ENCODE data around the gene TP73. TPM values are rescaled to one million over a fixed set of nuclear protein-coding genes. Genes with fewer than 3 reads are reported as not detected.
"Not testable (repeated sequence)": the region's sequence is repeated elsewhere in the genome, so short reads cannot be mapped to it uniquely, and the experiment has no call there.

Gene TP73
- total RNA-seq, 1 donor from 2014 or later = 1.3 TPM

- intact Hi-C loops (cut with micrococcal nuclease) = no loop called here
- Mint-ChIP-seq H3K36me3 (ENCODE audit: low read depth) (peaks cover 7% of the 10 kb centered on the region), H3K4me3 (no peak overlapping the region), H3K4me1 (peaks cover 20% of the 10 kb centered on the region), H3K9me3 (no peaks in the 10 kb centered on the region), H3K27me3 (no peaks in the 10 kb centered on the region), H3K27ac (no peak overlapping the region)
- DNase-seq = no peak
These were observed 91.5 kb downstream of the TP73 start for GRCh38 chr1:3743826-3744225.

GRCh38 chr1:3744646-3745045, 92.3 kb downstream of the TP73 start:
- Mint-ChIP-seq H3K4me1 (peaks cover 20% of the 10 kb centered on the region), H3K27me3 (no peaks in the 10 kb centered on the region), H3K27ac (no peak overlapping the region), H3K9me3 (no peaks in the 10 kb centered on the region), H3K36me3 (ENCODE audit: low read depth) (peaks cover 7% of the 10 kb centered on the region), H3K4me3 (no peak overlapping the region)
- no peak for DNase-seq
- intact Hi-C loops (cut with micrococcal nuclease) = no loop called here

GRCh38 chr1:3745071-3745470, 92.8 kb downstream of the TP73 start:
- Mint-ChIP-seq H3K4me3 (peak overlapping the region; percentile 28), H3K4me1 (peaks cover 20% of the 10 kb centered on the region), H3K36me3 (ENCODE audit: low read depth) (peaks cover 7% of the 10 kb centered on the region), H3K27me3 (no peaks in the 10 kb centered on the region), H3K9me3 (no peaks in the 10 kb centered on the region), H3K27ac (no peak overlapping the region)
- DNase-seq = no peak
- intact Hi-C loops (cut with micrococcal nuclease) = no loop called here

- Mint-ChIP-seq H3K4me3 (peak overlapping the region; percentile 81), H3K27me3 (no peaks in the 10 kb centered on the region), H3K4me1 (peaks cover 20% of the 10 kb centered on the region), H3K36me3 (ENCODE audit: low read depth) (peaks cover 7% of the 10 kb centered on the region), H3K9me3 (no peaks in the 10 kb centered on the region), H3K27ac (peak overlapping the region; percentile 72)
- DNase-seq = no peak
- intact Hi-C loops (cut with micrococcal nuclease) = no loop called here
These were observed 93.5 kb downstream of the TP73 start for GRCh38 chr1:3745590-3746381.

GRCh38 chr1:3746389-3746829, 94.1 kb downstream of the TP73 start:
- Mint-ChIP-seq H3K27ac (peak overlapping the region; percentile 72), H3K4me1 (peaks cover 20% of the 10 kb centered on the region), H3K4me3 (peak overlapping the region; percentile 81), H3K27me3 (no peaks in the 10 kb centered on the region), H3K9me3 (no peaks in the 10 kb centered on the region), H3K36me3 (ENCODE audit: low read depth) (peaks cover 7% of the 10 kb centered on the region)
- DNase-seq = no peak
- intact Hi-C loops (cut with micrococcal nuclease) = no loop called here

GRCh38 chr1:3746830-3747521, 94.7 kb downstream of the TP73 start:
- peak overlapping the region; percentile 41 for H3K27ac Mint-ChIP-seq
- intact Hi-C loops (cut with micrococcal nuclease) = loop anchor here (1.0 kb wide), 1 partner anchor 49 kb away; the partner anchor contains the start of gene LRRC47
- peaks cover 4% of the 10 kb centered on the region for H3K36me3 Mint-ChIP-seq (ENCODE audit: low read depth)

GRCh38 chr1:3747522-3747848, 95.2 kb downstream of the TP73 start:
- DNase-seq = no peak
- intact Hi-C loops (cut with micrococcal nuclease) = loop anchor here (1.0 kb wide), 1 partner anchor 49 kb away; the partner anchor contains the start of gene LRRC47
- Mint-ChIP-seq H3K4me3 (peak overlapping the region; percentile 81), H3K9me3 (no peaks in the 10 kb centered on the region), H3K27me3 (no peaks in the 10 kb centered on the region), H3K36me3 (ENCODE audit: low read depth) (peaks cover 4% of the 10 kb centered on the region), H3K4me1 (peaks cover 18% of the 10 kb centered on the region), H3K27ac (no peak overlapping the region)

More at GRCh38 chr1:3746830-3747521, 94.7 kb downstream of the TP73 start:
- peak; percentile 97 for DNase-seq
- H3K4me1 Mint-ChIP-seq = peaks cover 18% of the 10 kb centered on the region
- no peaks in the 10 kb centered on the region for H3K9me3 Mint-ChIP-seq
- peak overlapping the region; percentile 81 for H3K4me3 Mint-ChIP-seq
- no peaks in the 10 kb centered on the region for H3K27me3 Mint-ChIP-seq

GRCh38 chr1:3747903-3748302, 95.6 kb downstream of the TP73 start:
- DNase-seq = no peak
- H3K9me3 Mint-ChIP-seq = no peaks in the 10 kb centered on the region
- no peak overlapping the region for H3K27ac Mint-ChIP-seq
- H3K4me3 Mint-ChIP-seq = peak overlapping the region; percentile 81
- peaks cover 18% of the 10 kb centered on the region for H3K4me1 Mint-ChIP-seq
- H3K27me3 Mint-ChIP-seq = no peaks in the 10 kb centered on the region
- H3K36me3 Mint-ChIP-seq (ENCODE audit: low read depth) = peaks cover 4% of the 10 kb centered on the region
- intact Hi-C loops (cut with micrococcal nuclease) = loop anchor here (1.0 kb wide), 1 partner anchor 48 kb away; the partner anchor contains the start of gene LRRC47

GRCh38 chr1:3748316-3748900, 96.1 kb downstream of the TP73 start:
- H3K9me3 Mint-ChIP-seq; H3K27me3 Mint-ChIP-seq; H3K27ac Mint-ChIP-seq; DNase-seq; intact Hi-C loops (cut with micrococcal nuclease); H3K36me3 Mint-ChIP-seq (ENCODE audit: low read depth): not testable (repeated sequence)
- H3K4me3 Mint-ChIP-seq = peak overlapping the region; percentile 81
- peaks cover 18% of the 10 kb centered on the region for H3K4me1 Mint-ChIP-seq

- H3K9me3 Mint-ChIP-seq = no peaks in the 10 kb centered on the region
- DNase-seq = no peak
- no peaks in the 10 kb centered on the region for H3K27me3 Mint-ChIP-seq
- intact Hi-C loops (cut with micrococcal nuclease) = no loop called here
- no peak overlapping the region for H3K27ac Mint-ChIP-seq
- peaks cover 18% of the 10 kb centered on the region for H3K4me1 Mint-ChIP-seq
- no peaks in the 10 kb centered on the region for H3K36me3 Mint-ChIP-seq (ENCODE audit: low read depth)
- no peak overlapping the region for H3K4me3 Mint-ChIP-seq
These were observed 97.2 kb downstream of the TP73 start for GRCh38 chr1:3749512-3749911.

- Mint-ChIP-seq H3K27ac (no peak overlapping the region), H3K36me3 (ENCODE audit: low read depth) (no peaks in the 10 kb centered on the region), H3K4me3 (no peak overlapping the region), H3K4me1 (peaks cover 12% of the 10 kb centered on the region), H3K9me3 (no peaks in the 10 kb centered on the region), H3K27me3 (no peaks in the 10 kb centered on the region)
- intact Hi-C loops (cut with micrococcal nuclease) = no loop called here
- no peak for DNase-seq
These were observed 98.4 kb downstream of the TP73 start for GRCh38 chr1:3750741-3751140.

GRCh38 chr1:3752400-3752945, 100.2 kb downstream of the TP73 start, which contains the start of gene CCDC27:
Gene CCDC27, plus strand, starts transcription at chr1:3752450. Its CDS starts 32 bp downstream, at chr1:3752482.
- no peaks in the 10 kb centered on the region for H3K27me3 Mint-ChIP-seq
- no peak within 1 kb of the TSS for H3K27ac Mint-ChIP-seq
- DNase-seq = no peak
- no peaks in the 10 kb centered on the region for H3K36me3 Mint-ChIP-seq (ENCODE audit: low read depth)
- H3K9me3 Mint-ChIP-seq = no peaks in the 10 kb centered on the region
- intact Hi-C loops (cut with micrococcal nuclease) = no loop called here
- H3K4me3 Mint-ChIP-seq = no peak within 1 kb of the TSS
- peaks cover 9% of the 10 kb centered on the region for H3K4me1 Mint-ChIP-seq

- no peak overlapping the region for H3K4me3 Mint-ChIP-seq
- intact Hi-C loops (cut with micrococcal nuclease) = no loop called here
- no peaks in the 10 kb centered on the region for H3K36me3 Mint-ChIP-seq (ENCODE audit: low read depth)
- H3K27me3 Mint-ChIP-seq = no peaks in the 10 kb centered on the region
- H3K9me3 Mint-ChIP-seq = no peaks in the 10 kb centered on the region
- no peak overlapping the region for H3K27ac Mint-ChIP-seq
- H3K4me1 Mint-ChIP-seq = no peaks in the 10 kb centered on the region
- DNase-seq = no peak
These were observed 101.5 kb downstream of the TP73 start for GRCh38 chr1:3753656-3754454.

Measured in activated CD4-positive, alpha-beta T cell treated with anti-CD3 and anti-CD28 coated beads, Interleukin-2, amount 10 ng/mL, durations not matched to agents 24 days and 14 days (primary cell).